ENCODE data around the gene KDM1B.
"Not testable (repeated sequence)": the region's sequence is repeated elsewhere in the genome, so short reads cannot be mapped to it uniquely, and the experiment has no call there.

The KDM1B gene

DNA sequence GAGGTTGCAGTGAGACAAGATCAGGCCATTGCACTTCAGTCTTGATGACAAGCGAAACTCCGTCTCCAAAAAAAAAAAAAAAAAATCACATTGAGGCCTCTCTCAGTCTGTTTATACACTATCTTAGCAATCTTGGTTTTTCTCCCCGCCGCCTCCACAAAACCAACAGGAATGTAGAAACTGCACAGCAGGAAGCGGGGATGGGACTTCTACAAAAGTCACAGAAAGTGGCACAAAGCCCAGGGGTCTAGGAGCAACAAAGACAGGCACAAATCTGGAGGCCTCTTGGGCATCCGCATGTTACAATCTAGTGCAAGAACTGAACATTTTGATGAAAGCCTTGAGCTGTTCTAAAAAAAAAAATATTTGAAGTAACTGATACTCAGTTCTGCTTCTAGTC lies 48.6 kb downstream of the KDM1B start:
- no peak for DNase-seq

DNA sequence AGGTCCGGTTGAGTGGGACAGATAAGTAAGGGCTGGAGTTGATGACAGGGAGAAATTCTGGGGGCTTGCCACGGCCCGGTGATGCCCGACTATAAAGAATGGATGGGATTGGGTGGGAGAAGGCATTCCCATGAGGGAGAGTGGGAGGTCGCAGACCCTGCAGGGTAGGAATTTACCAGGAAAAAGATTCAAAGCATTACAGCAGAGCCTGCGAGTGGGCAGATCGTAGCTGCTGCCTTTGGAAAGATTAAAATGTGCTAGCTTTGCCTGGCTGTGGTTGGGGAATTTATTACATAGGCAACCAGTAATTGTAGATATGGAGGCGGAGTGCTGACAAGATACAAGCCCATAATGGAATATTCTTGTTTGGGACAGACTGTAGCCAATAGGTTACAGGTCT lies 49.5 kb downstream of the KDM1B start:
- no peak for DNase-seq

DNA sequence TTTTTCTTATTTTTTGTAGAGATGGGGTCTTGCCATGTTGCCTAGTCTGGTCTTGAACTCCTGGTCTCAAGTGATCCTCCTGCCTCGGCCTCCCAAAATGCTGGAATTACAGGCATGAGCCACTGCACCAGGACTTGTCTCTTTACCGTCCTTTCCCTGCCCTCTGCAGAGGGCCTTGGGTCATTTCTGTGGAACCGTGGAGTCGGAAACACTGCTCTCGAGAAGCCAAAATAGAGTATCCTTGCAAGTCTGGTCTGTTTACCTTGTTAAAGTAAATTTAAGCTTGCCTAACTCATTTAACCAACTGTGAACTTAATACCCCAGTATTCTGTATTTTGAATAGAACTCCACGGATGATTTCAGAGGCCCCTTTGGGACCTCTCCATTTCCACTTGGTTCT lies 51.4 kb downstream of the KDM1B start:
- no peak for DNase-seq

DNA sequence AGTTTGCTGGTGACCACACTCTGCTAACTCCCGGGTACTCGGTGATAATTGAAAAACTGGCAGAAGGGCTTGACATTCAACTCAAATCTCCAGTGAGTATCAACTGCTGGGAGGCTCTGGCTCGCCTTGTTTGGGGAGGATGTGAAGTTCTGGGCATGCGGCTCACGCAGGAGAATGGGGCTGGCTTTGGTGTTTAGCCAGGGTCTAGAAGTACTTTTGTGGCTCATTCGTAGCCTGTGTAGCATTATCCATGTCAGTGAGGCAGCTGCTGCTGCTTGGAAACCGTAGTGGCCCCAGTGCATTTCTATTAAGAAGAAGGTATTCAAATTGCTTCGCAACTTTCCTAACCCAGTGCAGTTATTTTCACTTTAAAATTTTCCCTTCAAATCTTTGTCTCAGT lies 52.2 kb downstream of the KDM1B start:
- DNase-seq, result no peak

GRCh38 chr6:18207949-18208348 lies 52.7 kb downstream of the KDM1B start:
- DNase-seq, result no peak

GRCh38 chr6:18208778-18209177 lies 53.6 kb downstream of the KDM1B start:
- DNase-seq, result not testable (repeated sequence)

GRCh38 chr6:18209539-18210197 lies 54.4 kb downstream of the KDM1B start:
- DNase-seq, result no peak

- DNase-seq, result no peak
Measured at GRCh38 chr6:18210707-18211106, 55.5 kb downstream of the KDM1B start.

- no peak for DNase-seq
Measured at GRCh38 chr6:18211338-18211737, 56.1 kb downstream of the KDM1B start.

DNA sequence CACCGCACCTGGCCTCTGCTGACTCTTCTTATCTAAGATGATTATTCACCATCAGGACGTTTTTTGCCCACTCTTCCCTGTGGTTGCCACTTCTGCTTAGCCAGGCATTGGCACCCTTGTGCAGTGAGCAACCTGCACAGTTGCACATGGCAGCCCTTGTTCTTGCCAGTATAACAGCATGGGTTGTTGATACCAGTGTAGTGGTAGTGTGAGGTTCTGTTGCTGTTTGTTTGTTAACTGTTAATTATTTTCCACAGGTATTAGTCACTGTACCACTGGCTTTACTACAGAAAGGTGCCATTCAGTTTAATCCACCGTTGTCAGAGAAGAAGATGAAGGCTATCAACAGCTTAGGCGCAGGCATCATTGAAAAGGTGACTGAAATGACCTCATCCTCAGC lies 57.0 kb downstream of the KDM1B start:
- DNase-seq, result no peak

DNA sequence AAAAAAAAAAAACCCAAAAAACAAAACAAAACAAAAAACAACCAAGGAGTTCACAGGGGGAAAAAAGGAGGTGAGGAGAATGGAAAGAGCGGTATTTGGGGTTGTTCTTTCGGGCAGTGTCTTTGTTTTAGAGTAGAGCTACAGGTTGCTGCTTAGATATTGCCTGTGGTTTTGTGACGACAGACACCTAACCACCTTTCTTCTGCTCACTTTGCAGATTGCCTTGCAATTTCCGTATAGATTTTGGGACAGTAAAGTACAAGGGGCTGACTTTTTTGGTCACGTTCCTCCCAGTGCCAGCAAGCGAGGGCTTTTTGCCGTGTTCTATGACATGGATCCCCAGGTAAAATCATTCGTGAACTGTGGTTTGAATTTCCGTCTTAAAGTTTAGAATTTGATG lies 58.2 kb downstream of the KDM1B start:
- no peak for DNase-seq

DNA sequence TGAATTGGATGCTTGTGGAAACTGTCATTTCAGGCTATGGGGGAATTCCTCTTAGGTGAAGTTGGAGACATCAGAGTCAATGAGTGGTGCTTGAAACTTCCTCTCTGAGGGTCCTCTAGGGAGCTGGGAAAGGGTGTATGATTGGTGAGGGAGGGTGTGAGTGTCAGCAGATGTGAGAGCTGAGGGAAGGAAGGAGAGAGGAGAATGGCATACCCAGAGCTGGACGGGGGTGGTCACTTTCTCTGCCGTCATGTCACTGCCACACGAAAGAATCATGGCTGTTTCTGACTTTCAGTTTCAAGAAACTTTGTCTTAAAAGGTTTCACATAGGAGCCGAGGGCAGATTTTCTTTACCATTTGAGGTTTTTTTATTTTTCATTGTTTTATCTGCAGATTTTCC lies 58.8 kb downstream of the KDM1B start:
- DNase-seq, result no peak

DNA sequence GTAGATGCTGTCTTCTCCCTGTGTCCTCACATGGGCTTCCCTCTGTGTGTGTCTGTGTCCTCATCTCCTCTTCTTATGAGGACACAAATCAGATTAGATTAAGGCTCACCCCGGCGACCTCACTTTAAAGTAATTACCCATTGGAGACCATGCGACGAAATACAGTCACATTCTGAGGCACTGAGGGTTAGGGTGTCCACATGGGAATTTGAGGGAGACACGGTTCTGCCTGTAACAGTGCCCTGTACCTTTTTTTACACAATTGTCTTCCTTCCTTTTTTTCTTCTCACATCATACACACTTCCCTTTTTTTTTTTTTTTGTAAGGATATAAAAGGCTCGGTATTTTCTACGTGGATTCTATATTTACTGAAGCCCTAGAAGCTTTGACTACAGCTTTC lies 60.2 kb downstream of the KDM1B start:
- DNase-seq, result peak; percentile 73

GRCh38 chr6:18216411-18216810 lies 61.2 kb downstream of the KDM1B start:
- no peak for DNase-seq

GRCh38 chr6:18218233-18218632 lies 63.0 kb downstream of the KDM1B start:
- no peak for DNase-seq

- DNase-seq, result no peak
Measured at GRCh38 chr6:18219591-18219990, 64.4 kb downstream of the KDM1B start.

- DNase-seq, result no peak
Measured at GRCh38 chr6:18221288-18221615, 66.0 kb downstream of the KDM1B start.

GRCh38 chr6:18226451-18227105 lies 71.4 kb downstream of the KDM1B start:
- DNase-seq, result not testable (repeated sequence)

GRCh38 chr6:18227166-18227565 lies 71.9 kb downstream of the KDM1B start:
- DNase-seq, result not testable (repeated sequence)

DNA sequence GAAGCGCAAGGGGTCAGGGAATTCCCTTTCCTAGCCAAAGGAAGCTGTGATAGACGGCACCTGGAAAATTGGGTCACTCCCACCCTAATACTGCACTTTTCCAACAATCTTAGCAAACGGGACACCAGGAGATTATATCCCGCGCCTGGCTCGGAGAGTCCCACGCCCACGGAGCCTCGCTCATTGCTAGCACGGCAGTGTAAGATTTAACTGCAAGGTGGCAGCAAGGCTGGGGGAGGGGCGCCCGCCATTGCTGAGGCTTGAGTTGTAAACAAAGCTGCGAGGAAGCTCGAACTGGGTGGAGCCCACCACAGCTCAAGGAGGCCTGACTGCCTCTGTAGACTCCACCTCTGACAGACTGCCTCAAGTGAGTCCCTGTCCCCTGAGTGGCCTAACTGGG lies 73.4 kb downstream of the KDM1B start:
- DNase-seq, result not testable (repeated sequence)

GRCh38 chr6:18231856-18232255 lies 76.6 kb downstream of the KDM1B start:
- DNase-seq, result not testable (repeated sequence)

DNA sequence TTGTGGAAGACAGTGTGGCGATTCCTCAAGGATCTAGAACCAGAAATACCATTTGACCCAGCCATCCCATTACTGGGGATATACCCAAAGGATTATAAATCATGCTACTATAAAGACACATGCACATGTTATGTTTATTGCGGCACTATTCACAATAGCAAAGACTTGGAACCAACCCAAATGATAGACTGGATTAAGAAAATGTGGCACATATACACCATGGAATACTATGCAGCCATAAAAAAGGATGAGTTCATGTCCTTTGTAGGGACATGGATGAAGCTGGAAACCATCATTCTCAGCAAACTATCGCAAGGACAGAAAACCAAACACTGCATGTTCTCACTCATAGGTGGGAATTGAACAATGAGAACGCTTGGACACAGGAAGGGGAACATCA lies 78.5 kb downstream of the KDM1B start:
- not testable (repeated sequence) for DNase-seq

GRCh38 chr6:18234564-18234963 lies 79.3 kb downstream of the KDM1B start:
- no peak for DNase-seq

GRCh38 chr6:18235524-18235923 lies 80.3 kb downstream of the KDM1B start:
- no peak for DNase-seq

DNA sequence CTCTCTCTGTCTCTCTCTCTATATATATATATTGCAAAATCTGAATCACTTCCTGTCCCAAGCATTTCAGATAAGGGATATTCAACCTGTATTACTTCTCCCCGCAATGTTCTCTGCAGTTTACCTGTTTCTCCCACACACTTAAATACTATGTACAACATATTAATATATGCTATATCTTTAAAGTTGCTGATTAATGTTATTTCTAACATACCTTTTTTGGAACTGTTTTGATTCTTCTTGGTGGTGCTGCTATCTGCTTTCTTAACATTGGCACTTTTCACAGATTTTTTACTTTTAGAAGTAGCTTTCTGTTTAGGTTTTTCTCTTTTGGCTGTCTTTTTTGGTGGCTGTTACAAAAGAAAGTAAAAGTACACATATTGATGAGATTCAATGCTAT lies 81.9 kb downstream of the KDM1B start:
- no peak for DNase-seq
